Measurements from ENCODE around the gene NFATC2IP.
"Not testable (repeated sequence)": the region's sequence is repeated elsewhere in the genome, so short reads cannot be mapped to it uniquely, and the experiment has no call there.

The NFATC2IP gene

GRCh38 chr16:28950648-28951409 lies at the start of gene NFATC2IP:
Gene NFATC2IP (plus strand): TSS chr16:28950937. CDS start chr16:28951012, 75 bp downstream.
- peak; percentile 100 for DNase-seq

DNA sequence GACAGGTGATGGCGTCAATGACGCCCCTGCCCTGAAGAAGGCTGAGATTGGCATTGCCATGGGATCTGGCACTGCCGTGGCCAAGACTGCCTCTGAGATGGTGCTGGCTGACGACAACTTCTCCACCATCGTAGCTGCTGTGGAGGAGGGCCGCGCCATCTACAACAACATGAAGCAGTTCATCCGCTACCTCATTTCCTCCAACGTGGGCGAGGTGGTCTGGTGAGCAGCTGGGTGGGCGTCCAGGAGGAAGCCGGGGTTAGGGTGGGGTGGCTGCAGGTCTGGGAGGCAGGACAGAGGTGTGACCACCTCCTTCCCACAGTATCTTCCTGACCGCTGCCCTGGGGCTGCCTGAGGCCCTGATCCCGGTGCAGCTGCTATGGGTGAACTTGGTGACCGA lies 48.9 kb upstream of the NFATC2IP start:
- DNase-seq, result no peak

DNA sequence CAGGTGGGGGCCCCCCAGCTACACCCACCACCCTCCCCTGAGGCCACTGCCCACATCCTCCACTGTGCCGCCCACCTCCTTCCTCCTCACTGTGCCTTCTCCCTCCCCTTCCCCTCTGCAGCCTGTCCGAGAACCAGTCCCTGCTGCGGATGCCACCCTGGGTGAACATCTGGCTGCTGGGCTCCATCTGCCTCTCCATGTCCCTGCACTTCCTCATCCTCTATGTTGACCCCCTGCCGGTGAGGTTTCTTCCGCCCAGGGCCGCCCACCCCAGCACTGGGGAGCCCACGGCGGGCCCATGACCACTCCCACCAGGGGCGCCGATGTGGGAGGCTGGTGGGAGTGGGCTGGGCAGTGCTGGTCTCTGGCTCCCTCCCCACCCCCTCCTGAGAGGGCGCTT lies 47.8 kb upstream of the NFATC2IP start:
- DNase-seq, result no peak

DNA sequence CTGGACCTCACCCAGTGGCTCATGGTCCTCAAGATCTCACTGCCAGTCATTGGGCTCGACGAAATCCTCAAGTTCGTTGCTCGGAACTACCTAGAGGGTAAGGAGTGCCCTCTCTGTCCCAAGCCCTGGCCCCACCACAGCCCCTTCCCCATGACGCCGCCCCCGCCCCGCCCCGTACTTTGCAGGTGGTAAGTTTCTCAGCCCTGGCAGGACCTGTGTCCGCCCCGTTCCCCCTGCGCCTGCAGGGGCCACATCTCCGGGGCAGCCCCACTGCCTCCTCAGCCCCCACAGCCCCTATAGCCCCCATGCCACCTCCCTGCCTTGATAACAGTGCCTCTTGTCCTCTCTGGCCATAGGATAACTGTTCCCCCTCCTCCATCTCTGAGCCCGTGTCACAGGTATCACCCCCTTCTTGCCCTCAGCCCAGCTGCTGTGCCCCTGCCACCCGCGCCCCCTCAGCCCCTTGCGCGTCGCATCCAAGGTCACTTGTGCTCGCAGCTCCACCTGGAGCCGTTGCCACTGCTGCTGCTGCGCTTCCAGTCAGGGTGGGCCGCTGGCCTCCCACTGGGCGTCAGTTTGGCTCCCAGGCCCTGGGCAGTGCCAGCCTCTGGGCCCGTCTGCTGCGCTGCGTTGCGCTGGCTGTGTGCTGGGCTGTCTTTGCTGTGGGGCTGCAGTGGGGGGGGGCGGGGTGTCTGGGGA lies 47.2 kb upstream of the NFATC2IP start:
- DNase-seq, result no peak

DNA sequence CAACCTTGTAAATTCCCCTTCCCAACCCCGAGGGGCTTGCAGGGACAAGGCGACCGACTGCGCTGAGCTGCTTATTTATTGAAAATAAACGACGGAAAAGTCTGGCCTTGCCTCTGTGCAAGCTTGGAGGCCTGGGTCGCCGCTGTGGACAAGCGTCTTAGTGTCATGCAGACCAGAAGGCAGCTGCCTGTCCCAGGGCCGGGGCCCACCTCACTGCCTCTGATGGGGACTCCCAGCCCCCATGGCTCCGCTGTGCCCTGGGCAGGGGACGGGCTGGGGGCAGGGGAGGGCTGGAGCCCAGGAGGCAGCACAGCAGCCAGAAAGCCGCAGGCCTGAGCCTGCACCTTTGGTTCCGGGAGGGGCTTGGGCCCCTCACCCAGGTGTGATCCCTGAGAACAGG lies 46.4 kb upstream of the NFATC2IP start:
- no peak for DNase-seq

GRCh38 chr16:28904828-28905227 lies 45.9 kb upstream of the NFATC2IP start:
- DNase-seq, result no peak

DNA sequence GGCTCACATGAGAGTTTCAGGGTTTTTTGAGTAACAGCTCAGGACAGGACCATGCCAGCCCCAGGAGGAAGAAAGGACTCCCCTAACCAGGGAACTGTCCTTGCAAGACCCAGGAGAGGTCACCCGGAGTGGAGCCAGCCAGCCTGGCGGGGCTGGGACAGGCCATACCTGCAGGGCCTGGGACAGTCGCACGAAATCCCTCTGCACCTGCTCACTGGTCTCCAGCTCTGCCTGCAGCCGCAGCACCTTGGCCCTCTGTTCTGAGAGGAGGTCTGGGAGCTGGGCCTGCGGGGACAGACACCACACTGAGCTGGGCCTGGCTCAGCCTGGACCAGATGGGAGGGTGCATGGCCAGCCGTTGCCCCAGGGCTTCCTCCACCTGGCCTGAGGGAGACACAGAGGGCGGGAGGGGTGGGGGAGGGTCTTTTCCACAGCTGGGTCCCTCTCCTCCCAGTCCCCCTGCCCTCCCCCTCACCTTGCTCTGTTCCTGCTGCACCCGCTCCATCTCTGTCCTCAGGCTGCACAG lies 45.4 kb upstream of the NFATC2IP start:
- DNase-seq, result no peak

DNA sequence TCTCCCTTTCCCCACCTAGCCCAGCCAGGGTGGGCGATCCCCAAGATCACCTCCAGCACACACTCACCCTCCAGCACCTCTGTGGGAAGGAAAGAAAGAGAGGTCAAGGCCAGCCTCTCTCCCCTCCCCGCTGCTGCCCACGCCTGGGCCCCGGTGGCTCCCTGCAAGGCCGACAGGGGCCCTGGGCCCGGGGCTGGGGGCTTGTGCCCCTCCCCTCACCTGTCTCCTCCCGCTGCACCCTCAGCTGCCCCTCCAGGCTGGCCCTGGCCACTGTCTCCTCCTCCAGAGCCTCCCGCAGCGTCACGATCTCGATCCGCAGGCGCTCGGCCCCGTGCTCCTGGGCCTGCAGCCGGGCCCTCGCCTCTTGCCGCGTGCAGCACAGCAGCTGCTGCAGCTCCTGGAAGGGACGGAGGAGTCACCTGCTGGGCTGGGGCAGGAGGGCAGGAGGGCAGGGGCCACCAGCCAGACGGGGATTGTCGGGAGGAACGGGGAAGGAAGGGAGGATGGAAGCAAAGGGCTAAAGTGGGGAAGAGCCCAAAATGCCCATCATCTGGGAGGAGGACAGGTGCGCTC lies 44.9 kb upstream of the NFATC2IP start:
- DNase-seq, result no peak

DNA sequence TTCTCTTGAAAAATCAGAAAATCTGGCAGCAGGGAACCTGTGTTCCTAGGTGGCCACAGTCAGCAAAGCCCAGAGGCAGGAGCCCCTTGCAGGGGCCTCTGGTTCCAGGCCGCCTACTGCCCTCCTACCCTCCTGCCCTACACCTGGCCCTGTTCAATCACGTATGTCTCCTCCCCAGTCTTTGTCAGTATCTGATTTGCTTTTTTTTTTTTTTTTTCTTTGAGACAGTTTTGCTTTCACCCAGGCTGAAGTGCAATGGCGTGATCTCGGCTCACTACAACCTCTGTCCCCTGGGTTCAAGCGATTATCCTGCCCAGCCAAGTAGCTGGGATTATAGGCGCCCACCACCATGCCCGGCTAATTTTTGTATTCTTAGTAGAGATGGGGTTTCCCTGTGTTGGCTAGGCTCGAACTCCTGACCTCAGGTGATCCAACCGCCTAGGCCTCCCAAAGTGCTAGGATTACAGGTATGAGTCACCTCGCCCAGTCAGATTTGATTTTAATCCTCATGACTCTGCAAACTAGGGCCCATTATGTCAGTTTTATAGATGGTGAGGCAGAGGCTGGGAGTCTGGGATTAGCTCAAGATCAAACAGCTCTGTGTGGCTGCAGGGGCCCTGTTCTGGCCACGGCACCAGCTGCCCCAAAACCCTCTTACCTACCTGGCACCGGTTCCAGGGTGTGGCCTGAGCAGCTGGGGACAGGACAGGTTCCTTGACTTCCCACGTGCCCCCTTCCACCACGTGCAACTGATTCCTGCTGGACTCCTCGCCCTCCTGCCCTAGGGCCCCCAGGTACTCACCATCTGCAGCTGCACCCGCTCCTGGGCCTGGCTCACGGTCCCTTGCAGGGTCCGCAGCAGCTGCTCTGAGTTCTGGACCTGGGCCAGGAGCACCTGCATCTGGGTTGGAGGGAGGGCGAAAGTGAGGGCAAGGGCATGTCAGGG lies 40.4 kb upstream of the NFATC2IP start:
- no peak for DNase-seq

GRCh38 chr16:28912558-28912957 lies 38.2 kb upstream of the NFATC2IP start:
- no peak for DNase-seq

GRCh38 chr16:28913946-28914724 lies 36.6 kb upstream of the NFATC2IP start:
- no peak for DNase-seq

GRCh38 chr16:28915181-28915580 lies 35.6 kb upstream of the NFATC2IP start:
- no peak for DNase-seq

DNA sequence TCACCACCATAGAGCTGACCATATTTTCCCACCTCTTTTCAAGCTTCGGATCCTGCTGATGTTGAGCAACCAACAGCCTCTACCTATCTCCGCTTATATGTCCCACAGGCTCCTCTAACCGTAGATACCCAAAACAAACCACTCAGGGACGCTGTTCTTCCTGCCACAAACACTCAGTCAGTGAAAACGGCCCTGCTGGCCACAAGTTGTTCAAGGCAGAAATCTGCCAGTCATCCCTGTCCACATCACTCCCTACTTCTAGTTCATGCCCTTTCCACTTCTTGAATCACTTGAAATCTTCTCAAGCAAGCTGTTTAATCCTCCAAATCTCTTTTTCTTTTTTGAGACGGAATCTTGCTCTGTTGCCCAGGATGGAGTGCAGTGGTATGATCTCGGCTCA lies 33.6 kb upstream of the NFATC2IP start:
- no peak for DNase-seq

- DNase-seq, result no peak
These were observed 32.0 kb upstream of the NFATC2IP start for GRCh38 chr16:28918698-28919097.

DNA sequence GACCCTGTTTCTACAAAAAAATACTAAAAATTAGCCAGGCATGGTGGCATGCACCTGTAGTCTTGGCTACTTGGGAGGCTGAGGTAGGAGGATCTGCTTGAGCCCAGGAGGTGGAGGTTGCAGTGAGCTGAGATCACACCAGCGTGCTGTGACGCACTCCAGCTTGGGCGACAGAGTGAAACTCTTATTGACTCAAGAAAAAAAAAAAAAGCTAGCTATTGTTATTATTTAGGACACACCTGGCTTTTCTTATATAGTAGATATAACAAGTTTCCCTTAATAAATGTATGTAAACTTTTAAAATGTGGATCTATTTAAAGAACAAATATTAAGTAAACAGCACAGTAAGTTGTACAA lies 27.5 kb upstream of the NFATC2IP start:
- no peak for DNase-seq

GRCh38 chr16:28923652-28924398 lies 26.9 kb upstream of the NFATC2IP start:
- peak in 1 of 2 donors; percentile 63 for DNase-seq

- DNase-seq, result no peak
These were observed 26.4 kb upstream of the NFATC2IP start for GRCh38 chr16:28924399-28924761.

GRCh38 chr16:28924762-28925385 lies 25.9 kb upstream of the NFATC2IP start, which contains the start of gene RABEP2:
Gene RABEP2 (minus strand): TSS chr16:28925238. CDS start chr16:28925163, 75 bp downstream.
- peak; percentile 94 to 95 for DNase-seq

- DNase-seq, result peak; percentile 82 to 83
These were observed 25.1 kb upstream of the NFATC2IP start for GRCh38 chr16:28925386-28926228.

- DNase-seq, result not testable (repeated sequence)
These were observed 24.5 kb upstream of the NFATC2IP start for GRCh38 chr16:28926284-28926683.
